ENCODE measurements around the gene WDFY4. TPM values are rescaled to one million over a fixed set of nuclear protein-coding genes. Genes with fewer than 3 reads are reported as not detected.

Gene WDFY4
- total RNA-seq, 8 experiments from 2014 or later: 0.05 to 2.0 (median 0.13) TPM; not detected in 1

DNA sequence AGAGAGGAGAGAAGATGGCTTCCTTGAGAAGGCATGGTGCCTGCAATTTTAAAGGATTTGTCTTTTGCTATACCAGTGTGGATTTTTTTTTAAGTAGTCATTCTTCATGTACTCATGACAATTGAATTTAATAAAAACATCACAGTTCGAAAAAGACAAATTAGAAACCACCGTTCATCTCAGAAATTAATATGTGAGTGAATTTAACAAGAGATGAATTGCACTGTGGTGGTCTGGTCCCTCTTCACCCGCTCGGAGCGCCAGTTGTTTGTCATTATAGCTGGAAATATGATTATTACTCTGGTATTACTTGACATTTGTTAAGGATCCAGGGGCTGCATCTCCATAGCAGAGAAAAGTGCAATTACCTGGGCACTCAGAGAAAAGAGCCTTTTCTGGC is 163.0 kb downstream of the WDFY4 start:
- no peak overlapping the region for H3K4me3 ChIP-seq
- no peak for ATAC-seq (replicated peaks in 6 of 8)
- 29 to 100% (median 89%) methylated on average over 1 to 5 of the region's 5 CpGs for WGBS, 10 experiments
- in situ Hi-C loops (cut with MboI; ENCODE audit: low pct_unique_long_range_greater_than_20kb in 2 of 9, low sequenced_read_pairs in 9 of 9, unreplicated experiment in 9 of 9): no loop called here
- H3K4me1 ChIP-seq (replicated peaks in 1 of 2): no peaks in the 10 kb centered on the region
- H3K27ac ChIP-seq: no peak overlapping the region

GRCh38 chr10:48856855-48857254 is 172.2 kb downstream of the WDFY4 start:
- no peak overlapping the region for H3K4me3 ChIP-seq
- in situ Hi-C loops (cut with MboI; ENCODE audit: low pct_unique_long_range_greater_than_20kb in 2 of 9, low sequenced_read_pairs in 9 of 9, unreplicated experiment in 9 of 9): no loop called here
- no peaks in the 10 kb centered on the region for H3K4me1 ChIP-seq (replicated peaks in 1 of 2)
- H3K27ac ChIP-seq: no peak overlapping the region
- ATAC-seq (replicated peaks in 6 of 8): no peak

DNA sequence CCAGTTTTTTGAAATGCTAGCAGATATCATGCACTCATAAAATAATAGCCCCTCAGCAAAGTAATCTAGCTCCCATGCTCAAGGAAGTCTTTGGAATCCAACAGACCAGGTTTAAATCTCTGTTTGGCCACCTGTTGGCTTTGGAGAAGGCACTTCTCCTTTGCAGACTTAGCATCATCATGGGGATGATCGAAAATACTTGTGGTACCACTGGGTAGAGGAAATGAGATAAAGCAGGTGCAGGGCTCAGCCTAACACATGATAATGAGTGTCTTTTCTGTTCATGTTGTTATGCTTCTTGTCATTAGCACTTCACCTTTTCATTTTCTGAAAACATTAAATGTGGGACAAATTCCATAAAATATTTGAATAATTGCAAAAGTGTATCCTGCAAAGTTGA is 187.6 kb downstream of the WDFY4 start:
- ATAC-seq (replicated peaks in 6 of 8): no peak
- no peak overlapping the region for H3K27ac ChIP-seq
- in situ Hi-C loops (cut with MboI; ENCODE audit: low pct_unique_long_range_greater_than_20kb in 2 of 9, low sequenced_read_pairs in 9 of 9, unreplicated experiment in 9 of 9): no loop called here
- 67 to 83% methylated on average over 1 of the region's 1 CpG; no CpG with 5 or more reads in 8 of the 10 experiments for WGBS, 10 experiments
- no peak overlapping the region for H3K4me3 ChIP-seq
- H3K4me1 ChIP-seq (replicated peaks in 1 of 2): no peaks in the 10 kb centered on the region

DNA sequence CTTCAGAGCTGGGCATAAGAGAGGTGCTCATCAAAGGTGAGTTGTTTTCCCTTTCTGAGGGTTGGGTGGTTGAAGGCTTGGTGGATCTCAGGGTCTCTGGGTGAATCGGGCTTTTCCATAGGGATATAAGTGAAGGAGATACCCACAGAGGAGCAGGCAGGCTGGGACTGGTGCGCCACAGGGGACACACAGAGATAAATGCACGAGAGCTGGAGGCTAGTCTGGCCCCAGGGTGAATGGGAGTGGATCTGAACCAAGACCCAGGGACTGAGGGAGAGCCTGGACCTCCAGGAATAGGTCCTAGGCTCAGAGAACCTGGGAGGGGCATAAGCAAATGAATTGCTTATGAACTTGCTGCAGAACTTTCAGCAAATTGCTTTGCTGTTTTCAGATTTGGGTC is 193.4 kb downstream of the WDFY4 start:
- ATAC-seq (replicated peaks in 6 of 8): no peak
- Histone ChIP-seq H3K27ac (no peak overlapping the region), H3K4me3 (no peak overlapping the region), H3K4me1 (replicated peaks in 1 of 2) (no peaks in the 10 kb centered on the region)
- in situ Hi-C loops (cut with MboI; ENCODE audit: low pct_unique_long_range_greater_than_20kb in 2 of 9, low sequenced_read_pairs in 9 of 9, unreplicated experiment in 9 of 9): loop anchor here in 1 of 9 experiments (25.0 kb wide), 1 partner anchor 284 kb away; no protein-coding TSS in a partner anchor
- WGBS, 10 experiments: 51 to 83% (median 61%) methylated on average over 1 to 3 of the region's 3 CpGs; no CpG with 5 or more reads in 6 of the 10 experiments

- WGBS, 10 experiments: 33 to 86% (median 60%) methylated on average over 1 to 5 of the region's 5 CpGs; no CpG with 5 or more reads in 3 of the 10 experiments
- in situ Hi-C loops (cut with MboI; ENCODE audit: low pct_unique_long_range_greater_than_20kb in 2 of 9, low sequenced_read_pairs in 9 of 9, unreplicated experiment in 9 of 9): loop anchor here in 1 of 9 experiments (25.0 kb wide), 1 partner anchor 283 kb away; no protein-coding TSS in a partner anchor
- Histone ChIP-seq H3K4me1 (replicated peaks in 1 of 2) (no peaks in the 10 kb centered on the region), H3K4me3 (no peak overlapping the region), H3K27ac (no peak overlapping the region)
- no peak for ATAC-seq (replicated peaks in 6 of 8)
Observed at GRCh38 chr10:48879451-48879850, 194.8 kb downstream of the WDFY4 start.

- Histone ChIP-seq H3K27ac (no peak overlapping the region), H3K4me3 (no peak overlapping the region), H3K4me1 (replicated peaks in 1 of 2) (no peaks in the 10 kb centered on the region)
- in situ Hi-C loops (cut with MboI; ENCODE audit: low pct_unique_long_range_greater_than_20kb in 2 of 9, low sequenced_read_pairs in 9 of 9, unreplicated experiment in 9 of 9): loop anchor here in 1 of 9 experiments (25.0 kb wide), 1 partner anchor 282 kb away; no protein-coding TSS in a partner anchor
- 0 to 80% (median 55%) methylated on average over 1 to 7 of the region's 11 CpGs; no CpG with 5 or more reads in 1 of the 10 experiments for WGBS, 10 experiments
- no peak for ATAC-seq (replicated peaks in 6 of 8)
Observed at GRCh38 chr10:48880016-48880705, 195.5 kb downstream of the WDFY4 start.

- Histone ChIP-seq H3K4me3 (no peak overlapping the region), H3K4me1 (replicated peaks in 1 of 2) (no peaks in the 10 kb centered on the region), H3K27ac (no peak overlapping the region)
- 0% methylated on average over 1 of the region's 1 CpG; no CpG with 5 or more reads in 9 of the 10 experiments for WGBS, 10 experiments
- in situ Hi-C loops (cut with MboI; ENCODE audit: low pct_unique_long_range_greater_than_20kb in 2 of 9, low sequenced_read_pairs in 9 of 9, unreplicated experiment in 9 of 9): loop anchor here in 1 of 9 experiments (25.0 kb wide), 1 partner anchor 280 kb away; no protein-coding TSS in a partner anchor
- ATAC-seq (replicated peaks in 6 of 8): no peak
Observed at GRCh38 chr10:48881937-48882336, 197.3 kb downstream of the WDFY4 start.

- in situ Hi-C loops (cut with MboI; ENCODE audit: low pct_unique_long_range_greater_than_20kb in 2 of 9, low sequenced_read_pairs in 9 of 9, unreplicated experiment in 9 of 9): loop anchor here in 1 of 9 experiments (25.0 kb wide), 1 partner anchor 279 kb away; no protein-coding TSS in a partner anchor
Observed at GRCh38 chr10:48882881-48883280, 198.2 kb downstream of the WDFY4 start.

DNA sequence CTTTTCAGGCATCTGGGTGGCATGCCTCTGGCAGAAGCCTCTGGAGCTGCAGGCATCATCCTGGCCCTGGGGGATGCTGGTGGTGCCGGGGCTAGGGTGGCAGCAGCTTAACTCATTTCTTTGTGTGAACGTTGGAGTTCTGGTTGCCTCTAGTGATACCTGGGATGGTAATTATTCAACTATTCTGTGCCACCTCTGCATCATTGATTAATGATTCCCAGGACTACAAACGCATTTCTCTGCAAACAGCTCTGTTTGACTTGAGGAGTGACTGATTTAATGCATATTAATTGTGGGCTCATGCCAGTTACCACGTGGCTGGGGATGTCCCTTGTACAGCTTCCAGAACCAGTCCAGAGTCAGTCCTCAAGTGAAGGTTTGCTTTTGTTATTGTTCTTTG is 199.0 kb downstream of the WDFY4 start:
- Histone ChIP-seq H3K4me1 (replicated peaks in 1 of 2) (no peaks in the 10 kb centered on the region), H3K4me3 (no peak overlapping the region), H3K27ac (no peak overlapping the region)
- 20 to 80% (median 60%) methylated on average over 1 to 3 of the region's 4 CpGs; no CpG with 5 or more reads in 3 of the 10 experiments for WGBS, 10 experiments
- in situ Hi-C loops (cut with MboI; ENCODE audit: low pct_unique_long_range_greater_than_20kb in 2 of 9, low sequenced_read_pairs in 9 of 9, unreplicated experiment in 9 of 9): loop anchor here in 1 of 9 experiments (25.0 kb wide), 1 partner anchor 279 kb away; no protein-coding TSS in a partner anchor
- peak in 2 of 8 experiments; percentile 46 to 52 for ATAC-seq (replicated peaks in 6 of 8)

More at GRCh38 chr10:48882881-48883280, 198.2 kb downstream of the WDFY4 start:
- WGBS, 10 experiments: 0 to 100% (median 80%) methylated on average over 1 of the region's 2 CpGs; no CpG with 5 or more reads in 3 of the 10 experiments
- Histone ChIP-seq H3K4me1 (replicated peaks in 1 of 2) (no peaks in the 10 kb centered on the region), H3K4me3 (no peak overlapping the region), H3K27ac (no peak overlapping the region)
- no peak for ATAC-seq (replicated peaks in 6 of 8)

GRCh38 chr10:48884179-48885045 is 199.7 kb downstream of the WDFY4 start:
- Histone ChIP-seq H3K4me3 (no peak overlapping the region), H3K4me1 (replicated peaks in 1 of 2) (no peaks in the 10 kb centered on the region), H3K27ac (no peak overlapping the region)
- 0 to 93% (median 74%) methylated on average over 1 to 7 of the region's 9 CpGs; no CpG with 5 or more reads in 1 of the 10 experiments for WGBS, 10 experiments
- in situ Hi-C loops (cut with MboI; ENCODE audit: low pct_unique_long_range_greater_than_20kb in 2 of 9, low sequenced_read_pairs in 9 of 9, unreplicated experiment in 9 of 9): loop anchor here in 1 of 9 experiments (25.0 kb wide), 1 partner anchor 278 kb away; no protein-coding TSS in a partner anchor
- peak in 4 of 8 experiments; percentile 29 to 87 (median 67) for ATAC-seq (replicated peaks in 6 of 8)

DNA sequence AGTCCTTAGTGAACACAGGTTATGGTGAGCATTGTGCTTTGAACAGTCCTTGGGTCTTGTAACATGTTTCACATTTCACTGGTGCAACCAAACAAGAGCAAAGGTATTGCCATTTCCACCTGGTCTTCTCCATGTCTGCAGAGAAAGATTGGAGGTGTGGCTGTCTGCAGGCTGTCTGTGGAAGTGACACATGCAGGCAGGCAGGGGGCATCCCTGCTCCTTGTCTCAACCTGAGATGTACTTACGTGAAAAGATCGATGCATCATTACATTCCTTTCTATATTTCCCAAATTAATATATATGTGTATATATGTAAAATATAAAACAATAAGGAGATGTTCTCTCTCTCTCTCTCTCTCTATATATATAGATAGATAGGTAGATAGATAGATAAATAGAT is 200.7 kb downstream of the WDFY4 start:
- WGBS, 10 experiments: 0 to 50% (median 0%) methylated on average over 1 to 2 of the region's 2 CpGs; no CpG with 5 or more reads in 3 of the 10 experiments
- no peak overlapping the region for H3K27ac ChIP-seq
- H3K4me1 ChIP-seq (replicated peaks in 1 of 2): no peaks in the 10 kb centered on the region
- ATAC-seq (replicated peaks in 6 of 8): peak in 7 of 8 experiments; percentile 26 to 63 (median 44)
- H3K4me3 ChIP-seq: no peak overlapping the region
- in situ Hi-C loops (cut with MboI; ENCODE audit: low pct_unique_long_range_greater_than_20kb in 2 of 9, low sequenced_read_pairs in 9 of 9, unreplicated experiment in 9 of 9): loop anchor here in 1 of 9 experiments (25.0 kb wide), 1 partner anchor 277 kb away; no protein-coding TSS in a partner anchor

GRCh38 chr10:48887982-48888381 is 203.3 kb downstream of the WDFY4 start:
- in situ Hi-C loops (cut with MboI; ENCODE audit: low pct_unique_long_range_greater_than_20kb in 2 of 9, low sequenced_read_pairs in 9 of 9, unreplicated experiment in 9 of 9): loop anchor here in 1 of 9 experiments (25.0 kb wide), 1 partner anchor 274 kb away; no protein-coding TSS in a partner anchor
- peak in 1 of 8 experiments; percentile 22 for ATAC-seq (replicated peaks in 6 of 8)
- Histone ChIP-seq H3K4me1 (replicated peaks in 1 of 2) (no peaks in the 10 kb centered on the region), H3K27ac (no peak overlapping the region), H3K4me3 (no peak overlapping the region)
- WGBS, 10 experiments: 100% methylated on average over 1 of the region's 1 CpG; no CpG with 5 or more reads in 9 of the 10 experiments
